IPS DF 4.7 (cell line): ENCODE results near the gene SMKR1.
"Not testable (repeated sequence)": the region's sequence is repeated elsewhere in the genome, so short reads cannot be mapped to it uniquely, and the experiment has no call there.

Experiments
- DNase-seq: peaks from one replicate; pipeline ENCODE4 v3.0.0-alpha.2; 2013; ENCODE audit warnings: low spot score; ENCODE audit errors: extremely low read depth

The SMKR1 gene

GRCh38 chr7:129501760-129502707, at the start of gene SMKR1:
Gene SMKR1, plus strand, starts transcription at chr7:129502531. Its CDS starts 294 bp downstream, at chr7:129502825.
- no peak for DNase-seq

- no peak for DNase-seq
Measured at GRCh38 chr7:129452589-129453231, 49.6 kb upstream of the SMKR1 start.

DNA sequence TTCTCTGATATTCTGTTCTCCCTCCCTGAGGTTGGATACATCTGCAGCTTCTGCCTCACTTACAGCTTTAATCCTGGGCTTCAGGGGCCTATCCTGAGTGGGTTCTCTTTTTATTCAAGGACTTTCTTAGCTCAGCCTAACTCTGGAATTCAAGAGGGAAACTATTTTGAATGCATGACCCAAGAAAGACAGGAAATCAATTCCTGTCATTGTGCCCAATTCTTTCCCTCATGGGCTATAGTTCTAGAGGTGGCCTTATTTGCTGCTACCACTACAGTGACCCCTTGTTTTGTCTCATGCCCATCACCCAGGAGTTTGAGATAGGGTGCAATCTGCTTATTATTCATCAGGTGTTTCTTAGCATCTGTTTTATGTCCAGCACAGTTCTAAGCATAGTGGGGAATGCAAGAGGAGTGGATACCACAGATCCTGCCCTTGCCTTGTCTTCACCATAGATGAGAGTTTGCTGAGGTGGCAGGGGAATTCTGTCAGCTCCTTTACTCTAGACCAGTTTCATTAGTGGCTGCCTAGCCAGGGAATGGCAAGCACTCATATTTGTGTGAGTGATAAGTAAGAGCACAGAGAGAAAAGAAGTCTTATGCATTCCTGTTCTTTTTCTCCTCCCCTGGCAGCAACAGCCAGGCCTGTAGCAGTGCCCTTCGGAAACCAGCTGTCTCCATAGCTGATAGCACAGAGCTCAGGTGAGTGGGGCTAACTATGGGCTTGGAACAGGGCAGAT, 48.7 kb upstream of the SMKR1 start:
- DNase-seq, result no peak

GRCh38 chr7:129454249-129454551, 48.1 kb upstream of the SMKR1 start:
- no peak for DNase-seq

GRCh38 chr7:129456421-129456820, 45.9 kb upstream of the SMKR1 start:
- no peak for DNase-seq

GRCh38 chr7:129457101-129457500, 45.2 kb upstream of the SMKR1 start:
- DNase-seq, result no peak

- no peak for DNase-seq
Measured at GRCh38 chr7:129458171-129458570, 44.2 kb upstream of the SMKR1 start.

DNA sequence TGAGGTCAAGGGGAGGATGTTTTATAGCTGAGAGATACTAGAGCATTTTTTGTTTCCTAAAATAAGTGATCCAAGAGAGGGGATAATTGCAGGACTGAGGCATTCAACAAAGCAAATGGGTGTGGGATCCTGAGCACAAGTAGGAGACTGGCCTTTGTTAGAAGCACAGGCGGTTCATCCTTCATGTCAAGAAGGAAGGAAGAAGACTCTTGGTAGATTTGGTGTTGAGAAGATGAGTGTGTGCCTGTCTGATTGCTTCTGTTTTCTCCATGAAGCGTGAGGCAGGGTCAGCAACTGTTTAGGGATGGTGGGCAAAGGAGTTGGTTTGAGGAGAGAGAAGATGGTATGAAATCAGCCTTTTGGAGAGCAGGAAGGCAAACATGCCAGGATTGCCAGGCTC, 40.5 kb upstream of the SMKR1 start:
- DNase-seq, result no peak

DNA sequence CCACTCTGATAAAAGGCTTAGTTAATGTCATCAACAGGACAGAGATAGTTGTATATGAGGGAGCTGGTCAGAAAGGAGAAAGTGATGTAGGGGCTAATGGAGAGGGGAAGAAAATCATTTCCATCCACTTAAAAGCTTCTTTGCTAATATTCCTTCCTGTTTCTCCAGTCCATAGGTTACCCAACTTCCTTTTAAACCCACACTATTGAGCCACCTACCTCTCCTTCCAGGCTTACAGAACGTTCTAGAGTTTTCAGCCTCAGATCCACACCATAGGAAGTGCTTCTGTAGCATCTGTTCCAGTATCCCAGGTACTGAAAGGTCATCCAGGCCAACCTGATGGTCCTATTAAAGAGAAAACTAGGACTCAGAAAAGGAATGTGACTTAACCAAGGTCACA, 39.9 kb upstream of the SMKR1 start:
- DNase-seq, result no peak

DNA sequence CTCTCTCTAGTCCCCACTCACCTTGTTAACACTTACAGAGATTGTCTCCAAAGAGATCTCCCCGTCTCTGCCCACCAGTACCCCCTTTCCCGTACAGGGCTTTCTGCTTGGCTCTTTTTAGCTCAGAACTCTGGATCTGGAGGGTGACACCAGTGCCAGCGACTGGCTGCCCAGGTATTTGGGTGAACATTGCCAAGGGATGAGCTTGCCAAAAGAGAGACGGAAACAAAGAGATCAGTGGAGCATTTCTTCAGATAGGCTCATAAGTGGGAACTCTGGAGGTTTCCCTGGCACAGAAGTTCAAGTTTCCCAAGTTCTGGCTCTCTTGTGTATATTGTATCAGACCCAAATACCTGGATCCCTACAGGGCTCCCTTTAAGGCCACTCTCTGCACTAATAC, 38.1 kb upstream of the SMKR1 start:
- no peak for DNase-seq

GRCh38 chr7:129465080-129465479, 37.3 kb upstream of the SMKR1 start:
- DNase-seq, result no peak

GRCh38 chr7:129466796-129467195, 35.5 kb upstream of the SMKR1 start:
- no peak for DNase-seq

GRCh38 chr7:129468087-129468486, 34.2 kb upstream of the SMKR1 start:
- no peak for DNase-seq

DNA sequence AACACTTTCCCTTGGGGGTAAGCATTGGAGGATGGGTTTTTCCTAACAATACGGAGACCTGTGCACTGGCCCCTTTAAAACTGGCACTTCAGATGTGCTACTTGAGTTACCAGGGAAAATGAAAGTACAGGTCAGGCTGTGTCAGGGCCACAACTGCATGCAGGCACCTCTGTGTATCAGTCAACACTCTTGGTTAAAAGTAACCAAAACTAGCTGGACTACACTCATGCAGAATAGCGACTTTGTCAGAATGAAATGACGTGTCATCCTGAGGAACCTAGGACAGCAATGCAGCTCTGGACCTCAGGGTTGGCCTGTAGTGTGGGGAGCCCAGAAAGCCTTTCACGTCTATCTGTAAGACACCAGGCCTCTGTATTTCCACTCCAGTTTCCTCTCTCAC, 33.8 kb upstream of the SMKR1 start:
- DNase-seq, result no peak

DNA sequence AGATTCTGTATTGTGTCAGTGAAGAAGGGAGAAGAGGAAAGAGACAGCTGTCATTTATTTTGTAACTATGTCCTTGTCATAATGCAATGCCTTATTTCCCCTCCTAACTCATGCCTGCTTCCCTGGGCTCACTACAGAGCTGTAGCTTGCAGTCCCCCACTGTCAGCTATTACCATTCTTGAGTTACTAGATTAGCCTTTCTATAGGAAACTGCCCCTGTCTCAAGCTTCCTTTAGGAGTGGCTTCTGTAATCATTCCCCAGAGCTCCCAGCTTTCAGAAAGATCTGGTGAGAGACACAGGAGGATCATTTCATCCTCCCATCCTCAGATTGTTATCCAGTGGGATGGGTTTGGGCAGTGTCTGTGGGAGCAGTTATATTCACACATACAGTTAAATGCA, 32.4 kb upstream of the SMKR1 start:
- DNase-seq, result no peak

DNA sequence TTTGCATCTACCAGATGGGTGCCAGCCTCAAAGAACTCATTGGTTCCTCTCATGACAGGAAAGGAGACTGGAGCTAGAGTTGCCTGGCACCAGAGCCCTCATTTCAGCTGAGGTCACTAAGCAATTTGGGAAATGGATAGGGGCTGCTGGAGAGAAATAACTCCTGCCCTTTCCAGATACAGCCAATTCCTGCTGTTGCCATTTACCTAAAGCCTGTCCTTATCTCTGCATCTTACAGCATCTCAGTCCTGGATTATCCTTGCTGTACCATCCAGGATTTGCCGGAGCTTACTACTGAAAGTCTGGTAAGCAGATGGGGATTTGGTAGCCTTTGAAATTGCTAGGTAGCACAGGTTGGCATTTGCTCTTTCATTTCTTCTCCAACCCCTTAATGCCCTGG, 31.9 kb upstream of the SMKR1 start:
- no peak for DNase-seq

GRCh38 chr7:129471402-129471827, 30.9 kb upstream of the SMKR1 start:
- DNase-seq, result no peak

- not testable (repeated sequence) for DNase-seq
Measured at GRCh38 chr7:129475931-129476330, 26.4 kb upstream of the SMKR1 start.

GRCh38 chr7:129476398-129476797, 25.9 kb upstream of the SMKR1 start:
- DNase-seq, result not testable (repeated sequence)

DNA sequence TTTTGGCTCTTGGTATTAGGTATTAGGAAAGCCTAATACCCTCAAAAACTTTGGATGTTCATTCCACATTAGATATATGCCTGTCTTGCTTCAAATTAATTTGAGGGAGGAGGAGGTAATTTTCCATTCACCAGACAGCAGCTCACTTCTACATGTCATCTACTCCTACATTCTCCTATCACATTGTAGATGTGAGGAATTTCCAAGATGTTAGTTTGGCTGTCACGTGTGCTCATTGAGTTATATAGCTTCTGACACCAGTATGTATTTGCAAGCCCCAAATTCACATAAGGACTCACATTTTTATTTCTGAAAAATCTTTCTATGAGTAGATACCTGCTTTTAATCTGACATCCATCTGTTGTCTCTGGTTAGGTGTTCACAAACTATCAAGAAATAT, 22.5 kb upstream of the SMKR1 start:
- no peak for DNase-seq

DNA sequence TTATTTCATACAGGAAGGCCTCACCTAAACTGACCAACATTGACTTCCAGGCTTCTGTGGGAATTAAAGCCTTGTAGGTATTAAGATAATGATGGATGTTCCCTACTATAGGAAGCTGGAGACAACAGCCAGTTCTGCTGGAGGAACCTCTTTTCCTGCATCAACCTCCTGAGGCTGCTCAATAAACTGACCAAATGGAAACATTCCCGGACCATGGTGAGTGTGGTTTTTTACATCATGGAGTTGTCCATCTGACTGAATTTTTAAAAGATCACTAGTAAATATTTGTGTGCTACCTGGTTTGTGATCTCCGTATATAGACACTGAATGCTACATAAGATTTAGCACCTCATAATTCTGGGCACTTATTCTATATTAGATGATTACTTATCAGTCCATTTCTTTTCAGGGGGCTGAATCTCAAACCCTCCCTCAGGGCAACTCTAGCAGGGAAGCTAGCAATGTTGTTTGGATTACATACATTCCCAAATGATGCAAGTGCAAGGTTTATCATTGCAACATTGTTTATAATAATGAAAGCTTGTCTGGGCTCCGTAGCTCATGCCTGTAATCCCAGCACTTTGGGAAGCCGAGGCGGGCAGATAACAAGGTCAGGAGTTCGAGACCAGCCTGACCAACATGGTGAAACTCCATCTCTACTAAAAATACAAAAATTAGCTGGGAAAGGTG, 21.5 kb upstream of the SMKR1 start:
- no peak for DNase-seq

DNA sequence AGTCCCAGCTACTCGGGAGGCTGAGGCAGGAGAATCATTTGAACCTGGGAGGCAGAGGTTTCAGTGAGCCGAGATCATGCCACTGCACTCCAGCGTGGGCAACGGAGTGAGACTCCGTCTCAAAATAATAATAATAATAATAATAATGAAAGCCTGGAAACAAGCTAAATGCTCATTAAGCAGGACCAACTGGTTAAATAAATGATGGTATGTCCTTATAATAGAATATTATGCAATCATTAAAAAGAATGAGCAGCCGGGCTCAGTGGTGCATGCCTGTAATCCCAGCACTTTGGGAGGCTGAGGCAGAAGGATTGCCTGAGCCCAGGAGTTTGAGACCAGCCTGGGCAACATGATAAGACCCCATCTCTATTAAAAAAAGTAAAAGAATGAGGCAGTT, 21.0 kb upstream of the SMKR1 start:
- not testable (repeated sequence) for DNase-seq
